Measurements from ENCODE around the gene NECTIN2. TPM values are rescaled to one million over a fixed set of nuclear protein-coding genes. Genes with fewer than 3 reads are reported as not detected.
A peak's percentile ranks its signal among the peaks of the same experiment; 100 is the strongest.

NECTIN2 gene
- total RNA-seq, 1 experiment from 2014 or later = 176 TPM

GRCh38 chr19:44813841-44814470 lies 32.1 kb upstream of the NECTIN2 start:
- Mint-ChIP-seq H3K4me1 (peaks cover 17 to 25% of the 10 kb centered on the region in 2 experiments), H3K36me3 (ENCODE audit: insufficient read depth in 1 of 3, low read depth in 3 of 3) (peaks cover 21 to 54% (median 46%) of the 10 kb centered on the region in 3 experiments), H3K27ac (peak overlapping the region in 1 of 3 experiments; percentile 47; a peak in 1 of 7 replicates), H3K4me3 (peak overlapping the region in 1 of 2 experiments; percentile 14; a peak in 2 of 5 replicates), H3K9me3 (no peaks in the 10 kb centered on the region), H3K27me3 (ENCODE audit: low read depth) (peaks cover 17% of the 10 kb centered on the region)
- H2BK5ac ChIP-seq (ENCODE audit: insufficient read length, low read length) = no peak overlapping the region
- H4K91ac ChIP-seq (ENCODE audit: insufficient read length, low read depth, low read length) = no peak overlapping the region
- H3K14ac ChIP-seq (ENCODE audit: insufficient read depth, low read length) = no peak overlapping the region
- H3K27me3 ChIP-seq (ENCODE audit: insufficient read depth, low read length) = no peaks in the 10 kb centered on the region; the same call in 1 of the 2 replicates
- no peak overlapping the region for H2BK12ac ChIP-seq (ENCODE audit: insufficient read length, low read depth, low read length)
- H3K79me2 ChIP-seq (ENCODE audit: insufficient read depth, low read length) = no peaks in the 10 kb centered on the region
- H3K27ac ChIP-seq (ENCODE audit: insufficient read length, low read depth, low read length) = no peak overlapping the region
- DNase-seq = no peak
- H2AK5ac ChIP-seq (ENCODE audit: insufficient read length, low read length) = no peak overlapping the region
- H2BK20ac ChIP-seq (ENCODE audit: low read depth, low read length, poor library complexity, severe bottlenecking) = no peak overlapping the region
- H3K23me2 ChIP-seq (ENCODE audit: insufficient read length, low read depth, low read length, poor library complexity, severe bottlenecking) = peaks cover 6% of the 10 kb centered on the region
- H4K5ac ChIP-seq (ENCODE audit: insufficient read length, low read depth, low read length) = no peak overlapping the region
- no peak overlapping the region for H4K8ac ChIP-seq (replicated peaks; ENCODE audit: insufficient read length, low read depth, low read length)
- H3K4me1 ChIP-seq (ENCODE audit: insufficient read depth, low read length) = no peaks in the 10 kb centered on the region
- no peak overlapping the region for H3K23ac ChIP-seq (ENCODE audit: insufficient read length, low read depth, low read length)
- no peaks in the 10 kb centered on the region for H3K79me1 ChIP-seq (ENCODE audit: insufficient read depth, low read depth, low read length, poor library complexity, severe bottlenecking)
- H3K9me3 ChIP-seq (ENCODE audit: control insufficient read depth, low read depth, low read length) = no peaks in the 10 kb centered on the region
- H3K18ac ChIP-seq (ENCODE audit: insufficient read length, low read depth, low read length) = no peak overlapping the region
- no peak overlapping the region for H2BK15ac ChIP-seq (ENCODE audit: low read depth, low read length)
- TF ChIP-seq, protein P1, sequence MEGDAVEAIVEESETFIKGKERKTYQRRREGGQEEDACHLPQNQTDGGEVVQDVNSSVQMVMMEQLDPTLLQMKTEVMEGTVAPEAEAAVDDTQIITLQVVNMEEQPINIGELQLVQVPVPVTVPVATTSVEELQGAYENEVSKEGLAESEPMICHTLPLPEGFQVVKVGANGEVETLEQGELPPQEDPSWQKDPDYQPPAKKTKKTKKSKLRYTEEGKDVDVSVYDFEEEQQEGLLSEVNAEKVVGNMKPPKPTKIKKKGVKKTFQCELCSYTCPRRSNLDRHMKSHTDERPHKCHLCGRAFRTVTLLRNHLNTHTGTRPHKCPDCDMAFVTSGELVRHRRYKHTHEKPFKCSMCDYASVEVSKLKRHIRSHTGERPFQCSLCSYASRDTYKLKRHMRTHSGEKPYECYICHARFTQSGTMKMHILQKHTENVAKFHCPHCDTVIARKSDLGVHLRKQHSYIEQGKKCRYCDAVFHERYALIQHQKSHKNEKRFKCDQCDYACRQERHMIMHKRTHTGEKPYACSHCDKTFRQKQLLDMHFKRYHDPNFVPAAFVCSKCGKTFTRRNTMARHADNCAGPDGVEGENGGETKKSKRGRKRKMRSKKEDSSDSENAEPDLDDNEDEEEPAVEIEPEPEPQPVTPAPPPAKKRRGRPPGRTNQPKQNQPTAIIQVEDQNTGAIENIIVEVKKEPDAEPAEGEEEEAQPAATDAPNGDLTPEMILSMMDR (conservative IDR thresholded peaks at IDR 0.05) = no peak
- no CpG with 5 or more reads among the region's 16 CpGs for WGBS (ENCODE audit: extremely low coverage, insufficient read length, low lambda C conversion rate)
- no peak overlapping the region for H3K4me2 ChIP-seq (ENCODE audit: insufficient read depth, insufficient read length, low read length)
- no peak overlapping the region for H3K4ac ChIP-seq (ENCODE audit: low read depth, low read length)
- no peak overlapping the region for H2BK120ac ChIP-seq (ENCODE audit: low read depth, low read length, poor library complexity, severe bottlenecking)
- no peak overlapping the region for H3K9ac ChIP-seq (ENCODE audit: extremely low read depth, insufficient read length, low read length)
- H3K56ac ChIP-seq (ENCODE audit: insufficient read length, low read depth, low read length) = no peak overlapping the region
- H2AFZ ChIP-seq (ENCODE audit: low read length) = no peak overlapping the region
- no peak overlapping the region for H3T11ph ChIP-seq (ENCODE audit: low read length)
- H4K20me1 ChIP-seq (ENCODE audit: control insufficient read depth, insufficient read depth, insufficient read length) = no peaks in the 10 kb centered on the region

Data from H9 (cell line).